Gastrocnemius medialis (tissue), 4 donors: ENCODE data around the gene SYNJ2BP. TPM values are rescaled to one million over a fixed set of nuclear protein-coding genes. Genes with fewer than 3 reads are reported as not detected.
A peak's percentile ranks its signal among the peaks of the same experiment; 100 is the strongest.

Experiments
- ATAC-seq, 2 donors: fragments of 150-250 bp; one replicate each; pipeline ENCODE4 v1.9.1; 2016
- DNase-seq, 2 donors: peaks; one replicate each; pipeline ENCODE4 v3.0.0-alpha.2; 2019
- H3K27ac ChIP-seq, 4 donors: fragments of 200-600 bp; sonication (generic); 1 replicate in 1 of 4; 2 replicates in 3 of 4; pipeline ENCODE4 v1.5.1; 2016 to 2018; ENCODE audit warnings: mild to moderate bottlenecking in 2 of 4, moderate library complexity in 1 of 4
- H3K27me3 ChIP-seq, 3 donors: fragments of 200-600 bp; sonication (generic) in 2 of 3; 1 replicate in 1 of 3; 2 replicates in 2 of 3; pipeline versions ENCODE4 v1.5.1 to v1.6.0; 2016 to 2019; ENCODE audit warnings: mild to moderate bottlenecking in 1 of 3, moderate library complexity in 1 of 3
- H3K36me3 ChIP-seq, 2 donors: fragments of 200-600 bp; sonication (generic) in 1 of 2; one replicate each; pipeline ENCODE4 v1.5.1; 2017 to 2018
- H3K4me1 ChIP-seq, 2 donors: fragments of 200-600 bp; sonication (generic) in 1 of 2; one replicate each; pipeline ENCODE4 v1.5.1; 2016 to 2017; ENCODE audit warnings: mild to moderate bottlenecking in 2 of 2
- H3K4me3 ChIP-seq, 4 donors: fragments of 200-600 bp; sonication (generic) in 3 of 4; 1 replicate in 1 of 4; 2 replicates in 3 of 4; pipeline ENCODE4 v1.5.1; 2016 to 2019; ENCODE audit warnings: mild to moderate bottlenecking in 2 of 4
- H3K9me3 ChIP-seq, 3 donors: fragments of 200-600 bp; sonication (generic) in 2 of 3; 1 replicate in 1 of 3; 2 replicates in 2 of 3; pipeline ENCODE4 v1.5.1; 2016 to 2019
- POLR2A ChIP-seq, 2 donors: fragments of 450-650 bp; IDR thresholded peaks; one replicate each; pipeline ENCODE4 v1.6.1; 2017; ENCODE audit warnings: antibody characterized with exemption in 2 of 2, mild to moderate bottlenecking in 2 of 2, moderate library complexity in 2 of 2
- in situ Hi-C, 4 donors: fragments of 200-750 bp; cut with MboI; loops; one replicate each; pipeline versions ENCODE4 v1.15.0 to v1.8.0; 2017; ENCODE audit warnings: low sequenced_read_pairs in 4 of 4
- intact Hi-C: fragments of 100-400 bp; cut with DNase I; formaldehyde crosslinking; loops from one replicate; pipeline ENCODE4 v1.15.1; 2023; ENCODE audit warnings: low total_unique reads
- total RNA-seq, 4 donors: library from RNA; depleted of rRNA; stranded (reverse); fragments of >200 nt; gene quantifications; one replicate each; pipeline versions ENCODE4 v1.1.0 to v1.2.3, GENCODE V29; 2016
- TF ChIP-seq, protein P1 (sequence below), 5 experiments: fragments of 450-650 bp in 3 of 5; fragments of 200-600 bp in 2 of 5; sonication (generic) in 2 of 5; IDR thresholded peaks in 4 of 5; conservative IDR thresholded peaks in 1 of 5; 1 replicate in 4 of 5; 2 replicates in 1 of 5; pipeline ENCODE4 v1.5.1; 2016 to 2019; ENCODE audit warnings: antibody characterized with exemption in 5 of 5, mild to moderate bottlenecking in 3 of 5, moderate library complexity in 3 of 5

Gene SYNJ2BP, protein sequence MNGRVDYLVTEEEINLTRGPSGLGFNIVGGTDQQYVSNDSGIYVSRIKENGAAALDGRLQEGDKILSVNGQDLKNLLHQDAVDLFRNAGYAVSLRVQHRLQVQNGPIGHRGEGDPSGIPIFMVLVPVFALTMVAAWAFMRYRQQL
- 10 to 100 TPM; 21.2 to 34.1 (median 27.1) TPM for total RNA-seq

DNA sequence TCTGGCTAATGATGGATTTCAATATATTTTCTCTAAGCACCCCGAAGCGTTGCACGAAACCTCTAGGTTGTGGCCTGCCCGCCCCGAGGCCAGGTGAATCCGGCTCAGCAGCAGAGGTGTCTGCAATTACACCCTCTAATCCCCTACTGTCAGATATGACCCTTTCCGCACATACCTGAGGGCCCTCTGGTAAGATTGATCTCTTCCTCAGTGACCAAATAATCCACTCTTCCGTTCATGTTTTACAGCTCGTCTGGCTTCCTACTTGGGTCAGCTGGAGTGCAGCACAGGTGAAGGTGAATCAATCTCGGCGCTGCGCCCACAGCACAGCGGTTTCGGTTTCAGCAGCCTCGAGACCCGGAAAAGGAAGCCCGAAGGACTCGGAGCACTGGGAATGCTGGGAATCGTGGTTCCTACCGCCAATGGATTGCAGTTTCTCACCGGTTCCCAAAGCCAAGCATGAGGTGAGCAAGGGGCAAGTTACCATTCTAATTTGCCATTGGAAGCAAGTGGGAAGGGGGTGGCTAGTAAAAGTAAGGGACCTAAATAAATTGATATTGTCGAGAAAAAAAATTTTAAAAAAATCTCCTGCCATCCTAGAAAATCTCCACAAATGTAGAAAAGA, at the start of gene SYNJ2BP:
Gene SYNJ2BP (minus strand): TSS at position 366 of the 625 bp plus-strand sequence. CDS start 127 bp downstream, at position 239.
- peak within 1 kb of the TSS; percentile 63 to 93 (median 80) for H3K4me3 ChIP-seq
- in situ Hi-C loops (no loop called here), intact Hi-C loops (loop anchor here (5.0 kb wide), 1 partner anchor 60 kb away; the partner anchor contains the start of gene COX16)
- ATAC-seq (peak; percentile 97 to 99), DNase-seq (peak; percentile 54 to 82)
- H3K4me1 ChIP-seq = peaks cover 13 to 19% of the 10 kb centered on the region in 2 donors
- H3K27me3 ChIP-seq = no peaks in the 10 kb centered on the region
- H3K9me3 ChIP-seq = no peaks in the 10 kb centered on the region
- peak within 1 kb of the TSS; percentile 69 to 85 (median 82) for H3K27ac ChIP-seq
- no peaks in the 10 kb centered on the region for H3K36me3 ChIP-seq
- TF ChIP-seq, protein P1, sequence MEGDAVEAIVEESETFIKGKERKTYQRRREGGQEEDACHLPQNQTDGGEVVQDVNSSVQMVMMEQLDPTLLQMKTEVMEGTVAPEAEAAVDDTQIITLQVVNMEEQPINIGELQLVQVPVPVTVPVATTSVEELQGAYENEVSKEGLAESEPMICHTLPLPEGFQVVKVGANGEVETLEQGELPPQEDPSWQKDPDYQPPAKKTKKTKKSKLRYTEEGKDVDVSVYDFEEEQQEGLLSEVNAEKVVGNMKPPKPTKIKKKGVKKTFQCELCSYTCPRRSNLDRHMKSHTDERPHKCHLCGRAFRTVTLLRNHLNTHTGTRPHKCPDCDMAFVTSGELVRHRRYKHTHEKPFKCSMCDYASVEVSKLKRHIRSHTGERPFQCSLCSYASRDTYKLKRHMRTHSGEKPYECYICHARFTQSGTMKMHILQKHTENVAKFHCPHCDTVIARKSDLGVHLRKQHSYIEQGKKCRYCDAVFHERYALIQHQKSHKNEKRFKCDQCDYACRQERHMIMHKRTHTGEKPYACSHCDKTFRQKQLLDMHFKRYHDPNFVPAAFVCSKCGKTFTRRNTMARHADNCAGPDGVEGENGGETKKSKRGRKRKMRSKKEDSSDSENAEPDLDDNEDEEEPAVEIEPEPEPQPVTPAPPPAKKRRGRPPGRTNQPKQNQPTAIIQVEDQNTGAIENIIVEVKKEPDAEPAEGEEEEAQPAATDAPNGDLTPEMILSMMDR (IDR thresholded peaks at IDR 0.05 in 4 of 5, conservative IDR thresholded peaks at IDR 0.05 in 1 of 5) = no peak
- no peak for TF ChIP-seq POLR2A (IDR thresholded peaks at IDR 0.05)

DNA sequence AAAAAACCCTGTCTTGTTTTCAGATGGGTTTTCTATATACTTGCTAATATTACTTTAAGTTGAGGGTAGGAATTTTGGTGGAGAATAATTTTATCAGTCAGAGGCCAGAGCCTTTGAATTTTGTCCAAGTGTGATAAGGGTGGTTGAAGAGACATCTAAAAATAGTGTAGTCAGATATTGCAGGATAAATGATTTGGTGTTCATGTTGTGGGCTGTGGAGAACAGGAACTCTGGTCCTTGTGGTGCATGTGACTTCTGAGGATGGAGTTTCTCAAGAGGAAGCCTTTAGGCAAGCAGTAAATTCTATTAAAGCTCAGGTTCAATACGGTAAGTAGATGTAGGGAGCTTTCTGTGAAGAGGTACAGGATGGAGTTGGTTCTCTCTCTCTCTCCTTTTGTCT, 37.8 kb upstream of the SYNJ2BP start:
- in situ Hi-C loops (no loop called here), intact Hi-C loops (no loop called here)
- ATAC-seq (no peak), DNase-seq (no peak)
- Histone ChIP-seq H3K27me3 (no peaks in the 10 kb centered on the region), H3K9me3 (no peaks in the 10 kb centered on the region), H3K36me3 (no peaks in the 10 kb centered on the region), H3K27ac (no peak overlapping the region), H3K4me1 (peaks cover 0 to 8% of the 10 kb centered on the region in 2 donors), H3K4me3 (no peak overlapping the region)
- TF ChIP-seq POLR2A (IDR thresholded peaks at IDR 0.05) = no peak
- TF ChIP-seq, protein P1 (IDR thresholded peaks at IDR 0.05 in 4 of 5, conservative IDR thresholded peaks at IDR 0.05 in 1 of 5) = no peak

DNA sequence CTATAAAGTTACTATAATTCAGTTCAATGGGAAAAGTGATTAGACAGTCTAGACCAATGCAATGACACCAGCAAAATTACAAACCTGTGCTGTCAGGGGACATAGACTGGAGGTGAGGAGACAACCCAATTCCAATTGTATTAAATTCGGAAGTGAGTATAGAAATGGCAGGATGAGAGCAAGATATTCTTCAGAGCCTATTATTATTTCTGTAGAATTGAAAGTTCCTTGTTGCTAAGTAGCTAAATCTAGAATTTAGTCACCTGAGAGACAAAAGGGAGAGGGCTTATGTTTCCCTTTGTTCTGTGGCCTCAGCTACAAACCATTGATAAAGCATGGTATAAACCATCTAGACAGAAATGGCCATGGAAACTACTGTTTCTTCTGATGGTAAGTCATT, 35.0 kb upstream of the SYNJ2BP start, which contains the start of gene ADAM21:
Gene ADAM21 (plus strand): TSS at position 301 of the 400 bp plus-strand sequence. CDS start 5,326 bp downstream, outside the sequence.
- in situ Hi-C loops (no loop called here), intact Hi-C loops (no loop called here)
- H3K27me3 ChIP-seq = no peaks in the 10 kb centered on the region
- no peaks in the 10 kb centered on the region for H3K36me3 ChIP-seq
- H3K27ac ChIP-seq = no peak within 1 kb of the TSS
- H3K4me1 ChIP-seq = peaks cover 7 to 8% of the 10 kb centered on the region in 2 donors
- TF ChIP-seq, protein P1 (IDR thresholded peaks at IDR 0.05 in 4 of 5, conservative IDR thresholded peaks at IDR 0.05 in 1 of 5) = no peak
- no peak for TF ChIP-seq POLR2A (IDR thresholded peaks at IDR 0.05)
- H3K4me3 ChIP-seq = no peak within 1 kb of the TSS
- no peak for DNase-seq
- H3K9me3 ChIP-seq = no peaks in the 10 kb centered on the region
- no peak for ATAC-seq

DNA sequence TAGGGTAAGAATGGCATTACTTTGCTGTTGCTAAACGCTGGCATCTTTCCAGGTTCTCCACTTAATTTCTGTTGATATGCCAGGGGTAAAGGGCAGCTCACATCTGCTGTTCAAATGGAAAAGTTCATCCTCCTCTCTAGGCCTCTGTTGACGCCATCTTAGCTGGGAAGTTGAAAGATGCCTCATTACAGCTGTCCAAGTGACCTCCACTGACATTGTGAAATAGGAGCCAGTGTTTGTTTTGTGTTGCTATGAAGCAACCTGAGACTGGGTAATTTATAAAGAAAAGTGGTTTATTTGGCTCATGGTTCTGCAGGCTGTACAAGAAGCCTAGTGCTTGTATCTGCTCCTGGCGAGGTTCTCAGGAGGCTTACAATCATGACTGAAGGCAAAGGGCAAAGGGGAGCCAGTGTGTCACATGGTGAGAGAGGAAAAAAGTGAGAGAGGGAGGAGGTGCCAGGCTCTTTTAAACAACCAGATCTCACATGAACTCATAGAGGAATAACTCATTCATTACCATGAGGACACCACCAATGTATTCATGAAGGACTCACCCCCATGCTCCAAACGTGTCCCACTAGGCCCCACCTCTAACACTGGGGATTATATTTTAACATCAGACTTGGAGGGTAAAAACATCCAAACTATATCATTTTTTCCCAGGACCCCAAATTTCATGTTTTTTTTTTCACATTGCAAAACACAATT, 31.9 kb upstream of the SYNJ2BP start:
- intact Hi-C loops (no loop called here), in situ Hi-C loops (no loop called here)
- H3K4me1 ChIP-seq = peaks cover 0 to 7% of the 10 kb centered on the region in 2 donors
- TF ChIP-seq, protein P1 (IDR thresholded peaks at IDR 0.05 in 4 of 5, conservative IDR thresholded peaks at IDR 0.05 in 1 of 5) = no peak
- TF ChIP-seq POLR2A (IDR thresholded peaks at IDR 0.05) = no peak
- H3K4me3 ChIP-seq = no peak overlapping the region
- no peaks in the 10 kb centered on the region for H3K36me3 ChIP-seq
- no peak overlapping the region for H3K27ac ChIP-seq
- ATAC-seq (no peak), DNase-seq (no peak)
- no peaks in the 10 kb centered on the region for H3K9me3 ChIP-seq
- no peaks in the 10 kb centered on the region for H3K27me3 ChIP-seq
